OCI-LY7 (cell line): Measurements from ENCODE around the gene CA14.

Experiments
- CTCF ChIP-seq: fragments of 200-600 bp; sonication (generic); conservative IDR thresholded peaks from 2 replicates; pipeline ENCODE4 v1.5.1; 2014; ENCODE audit warnings: mild to moderate bottlenecking, antibody characterized with exemption, low read length, moderate library complexity, mixed read lengths
- EZH2phosphoT487 ChIP-seq: fragments of 200-600 bp; sonication (generic); IDR thresholded peaks from 2 replicates; pipeline ENCODE4 v1.6.1; 2018; ENCODE audit warnings: low read depth, borderline replicate concordance, mild to moderate bottlenecking, mixed run types, antibody characterized with exemption, low read length, moderate library complexity, mixed read lengths

GRCh38 chr1:150225546-150225945 is 32.0 kb upstream of the CA14 start:
- no peak for TF ChIP-seq EZH2phosphoT487
- TF ChIP-seq CTCF, result no peak
